Right renal pelvis (tissue), 4 donors: ENCODE data around the gene RAB10. TPM values are rescaled to one million over a fixed set of nuclear protein-coding genes. Genes with fewer than 3 reads are reported as not detected.
A peak's percentile ranks its signal among the peaks of the same experiment; 100 is the strongest.
"Not testable (repeated sequence)": the region's sequence is repeated elsewhere in the genome, so short reads cannot be mapped to it uniquely, and the experiment has no call there.

ENCODE experiments used
- DNase-seq, 4 donors: peaks; one replicate each; pipeline ENCODE4 v3.0.0-alpha.2; 2013; ENCODE audit warnings: low read depth in 4 of 4, low spot score in 3 of 4, missing footprints in 1 of 4
- polyA plus RNA-seq, 4 donors: library from polyadenylated mRNA; unstranded; fragments of 120-200 nt; gene quantifications; one replicate each; pipeline ENCODE4 v1.2.1, GENCODE V29; 2013; ENCODE audit not compliant: insufficient read length in 4 of 4

Gene RAB10
- 100 to 1,000 TPM; 127 to 150 (median 149) TPM for polyA plus RNA-seq

DNA sequence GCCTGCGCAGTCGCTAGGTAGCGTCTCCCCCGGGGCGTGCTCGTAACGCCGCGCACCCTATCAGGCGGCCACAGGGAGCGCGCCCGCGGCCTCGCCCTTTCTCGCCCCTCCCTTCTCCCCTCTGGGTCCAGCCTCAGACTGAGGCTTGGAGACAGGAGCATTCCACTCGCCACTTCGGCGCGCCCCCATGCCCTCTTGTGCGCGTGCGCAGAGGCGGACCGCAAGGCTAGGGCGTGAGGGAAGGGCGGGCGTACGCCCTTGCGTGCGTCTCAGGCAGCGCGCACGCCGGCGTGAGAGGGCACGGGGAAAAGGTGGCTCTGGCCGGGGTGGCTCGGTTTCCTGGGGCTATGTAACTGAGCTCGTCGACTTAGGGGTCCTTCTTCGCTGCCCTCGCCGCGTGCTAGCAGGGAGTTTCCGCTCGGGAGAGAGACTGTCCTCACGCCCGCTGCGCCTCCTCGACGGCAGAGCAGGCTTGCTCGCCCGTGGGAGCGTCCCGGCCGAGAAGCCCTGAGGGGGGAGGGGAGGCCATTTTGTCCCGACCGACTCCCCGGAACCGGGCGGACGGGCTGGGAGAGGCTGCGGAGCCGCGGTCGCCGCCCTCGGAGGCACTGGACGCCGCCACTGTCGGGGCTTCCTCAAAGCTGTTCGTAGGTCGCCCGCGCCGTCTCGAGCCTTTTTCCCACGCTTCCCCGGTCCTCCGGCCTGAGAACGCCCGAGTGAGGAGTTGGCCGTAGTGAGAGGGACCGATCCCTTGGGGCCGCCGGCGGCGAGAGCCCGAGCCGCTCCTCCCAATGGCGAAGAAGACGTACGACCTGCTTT lies at the start of gene RAB10:
Gene RAB10, plus strand, starts transcription at position 267 of the 819 bp plus-strand sequence. Its CDS starts 525 bp downstream, at position 792.
- peak; percentile 96 to 97 (median 96) for DNase-seq

DNA sequence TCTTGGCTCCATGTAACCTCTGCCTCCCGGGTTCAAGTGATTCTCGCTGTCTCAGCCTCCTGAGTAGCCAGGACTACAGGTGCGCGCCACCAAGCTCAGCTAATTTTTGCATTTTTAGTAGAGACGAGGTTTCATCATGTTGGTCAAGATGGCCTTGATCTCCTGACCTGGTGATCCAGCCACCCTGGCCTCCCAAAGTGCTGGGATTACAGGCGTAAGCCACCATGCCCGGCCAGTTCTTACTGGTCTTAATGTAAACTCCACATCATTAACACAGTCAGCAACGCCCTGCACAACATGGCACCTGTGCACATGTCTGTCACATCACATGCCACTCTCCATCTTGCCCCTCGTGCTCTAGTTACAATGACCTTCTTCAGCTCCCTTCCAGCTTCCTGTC lies 45.8 kb upstream of the RAB10 start:
- no peak for DNase-seq

DNA sequence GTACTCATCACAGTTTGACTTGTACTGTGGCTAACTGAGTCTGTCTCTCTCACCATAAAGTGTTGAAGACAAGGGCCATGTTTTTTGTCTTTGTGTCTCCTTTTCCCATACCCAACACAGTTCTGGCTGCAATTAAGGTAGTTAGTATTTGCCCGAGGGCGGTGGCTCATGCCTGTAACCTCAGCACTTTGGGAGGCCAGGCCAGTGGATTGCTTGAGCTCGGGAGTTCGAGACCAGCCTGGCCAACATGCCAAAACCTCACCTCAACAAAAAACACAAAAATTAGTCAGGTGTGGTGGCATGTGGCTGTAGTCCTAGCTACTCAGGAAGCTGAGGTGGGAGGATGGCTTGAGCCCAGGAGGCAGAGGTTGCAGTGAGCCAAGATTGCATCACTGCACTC lies 44.7 kb upstream of the RAB10 start:
- no peak for DNase-seq

DNA sequence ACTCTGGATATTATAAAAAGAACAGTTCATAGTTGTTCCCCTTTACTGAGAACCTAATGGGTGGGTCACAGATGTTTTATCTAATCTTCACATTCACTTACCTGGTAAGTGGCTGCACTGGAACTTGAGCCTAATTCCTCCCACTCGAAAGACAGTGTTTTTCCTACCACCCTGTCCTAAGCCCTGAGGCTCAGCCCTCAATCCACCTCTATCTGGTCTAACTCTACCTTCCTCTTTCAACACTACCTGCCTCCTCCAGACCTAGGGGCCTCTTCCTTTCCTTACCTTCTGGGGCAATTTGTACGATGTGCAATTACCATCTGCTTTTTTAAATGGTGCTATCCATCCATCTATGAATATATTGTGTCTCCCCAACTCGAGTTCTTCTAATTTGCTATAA lies 41.9 kb upstream of the RAB10 start:
- no peak for DNase-seq

DNA sequence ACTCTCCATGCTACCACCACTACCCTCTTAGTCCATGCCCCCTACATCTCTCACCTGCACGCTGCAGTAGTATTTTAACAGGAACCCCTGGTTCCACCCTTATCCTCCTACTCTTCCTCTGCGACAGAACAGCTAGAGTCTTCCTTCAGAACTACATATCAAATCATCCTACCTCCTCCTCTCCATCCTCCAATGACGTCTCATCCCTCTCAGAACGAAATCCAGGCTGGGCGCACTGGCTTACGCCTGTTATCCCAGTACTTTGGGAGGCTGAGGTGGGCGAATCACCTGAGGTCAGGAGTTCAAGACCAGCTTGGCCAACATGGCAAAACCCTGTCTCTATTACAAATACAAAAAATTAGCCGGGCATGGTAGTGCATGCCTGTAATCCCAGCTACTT lies 41.3 kb upstream of the RAB10 start:
- no peak for DNase-seq

DNA sequence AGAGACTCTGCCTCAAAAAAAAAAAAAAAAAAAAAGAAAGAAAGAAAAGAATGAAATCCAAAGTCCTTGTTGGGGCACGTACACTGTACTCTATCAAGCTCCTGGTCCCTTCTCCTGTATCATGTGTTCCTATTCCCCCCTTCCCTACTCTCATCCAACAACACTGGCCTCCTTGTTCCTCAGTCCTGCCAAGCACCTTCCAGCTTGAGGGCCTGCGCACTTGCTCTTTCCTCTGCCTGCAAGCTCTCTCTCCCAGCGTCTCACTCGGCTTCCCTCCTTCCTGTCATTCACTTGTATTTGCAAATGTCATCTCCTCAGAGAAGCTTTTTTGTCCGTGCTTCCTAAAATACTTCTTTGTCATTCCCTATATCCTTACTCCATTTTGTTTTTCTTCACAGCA lies 40.8 kb upstream of the RAB10 start:
- DNase-seq = no peak

DNA sequence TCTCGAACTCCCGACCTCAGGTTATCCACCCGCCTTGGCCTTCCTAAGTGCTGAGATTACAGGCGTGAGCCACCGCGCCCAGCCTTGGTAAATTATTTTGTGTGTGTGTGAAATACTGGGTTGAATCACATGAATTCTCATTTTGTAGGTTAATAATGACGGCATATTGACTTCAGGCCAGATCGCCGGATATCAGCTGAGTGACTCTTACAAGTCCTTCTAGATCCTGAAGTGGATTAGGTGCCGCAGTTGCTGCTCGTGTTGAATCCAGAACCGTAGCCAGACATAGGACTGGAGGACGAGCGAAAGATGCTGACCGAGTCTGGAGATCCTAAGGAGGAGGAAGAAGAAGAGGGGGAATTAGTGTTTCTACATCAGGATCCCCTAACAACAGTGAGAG lies 39.4 kb upstream of the RAB10 start:
- no peak for DNase-seq

DNA sequence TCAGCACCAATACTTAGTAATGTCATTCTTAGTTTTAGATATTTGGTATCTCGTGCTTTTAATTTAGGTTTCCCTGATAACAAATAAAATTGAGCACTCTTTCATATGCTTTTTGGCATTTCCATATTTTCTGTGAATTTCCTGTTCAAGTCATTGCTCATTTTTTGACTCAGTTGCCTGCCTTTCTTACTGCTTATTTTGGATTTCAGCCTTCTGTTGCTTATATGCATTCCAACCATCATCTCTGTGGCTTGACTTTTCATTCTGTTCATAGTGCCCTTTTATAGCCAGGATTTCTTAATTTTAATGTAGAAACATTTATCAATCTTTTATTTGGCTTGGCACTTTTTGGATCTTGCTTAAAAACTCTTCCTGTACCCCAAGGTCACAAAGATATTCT lies 37.0 kb upstream of the RAB10 start:
- no peak for DNase-seq

DNA sequence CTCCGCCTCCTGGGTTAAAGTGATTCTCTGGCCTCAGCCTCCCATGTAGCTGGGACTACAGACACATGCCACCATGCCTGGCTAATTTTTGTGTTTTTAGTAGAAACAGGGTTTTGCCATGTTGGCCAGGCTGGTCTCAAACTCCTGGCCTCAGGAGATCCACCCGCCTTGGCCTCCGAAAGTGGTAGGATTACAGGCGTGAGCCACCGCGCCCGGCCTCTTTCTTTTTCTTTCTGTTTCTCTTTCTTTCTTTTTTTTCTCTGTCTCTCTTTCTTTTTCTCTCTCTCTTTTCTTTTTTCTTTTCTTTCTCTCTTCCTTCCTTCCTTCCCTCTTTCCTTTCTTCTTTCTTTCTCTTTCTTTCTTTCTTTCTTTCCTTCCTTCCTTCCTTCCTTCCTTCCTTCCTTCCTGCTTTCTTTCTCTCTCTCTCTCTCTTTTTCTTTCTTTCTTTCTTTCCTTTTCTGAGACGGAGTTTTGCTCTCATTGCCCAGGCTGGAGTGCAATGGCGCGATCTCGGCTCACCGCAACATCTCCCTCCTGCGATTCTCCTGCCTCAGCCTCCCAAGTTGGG lies 35.0 kb upstream of the RAB10 start:
- DNase-seq = not testable (repeated sequence)

DNA sequence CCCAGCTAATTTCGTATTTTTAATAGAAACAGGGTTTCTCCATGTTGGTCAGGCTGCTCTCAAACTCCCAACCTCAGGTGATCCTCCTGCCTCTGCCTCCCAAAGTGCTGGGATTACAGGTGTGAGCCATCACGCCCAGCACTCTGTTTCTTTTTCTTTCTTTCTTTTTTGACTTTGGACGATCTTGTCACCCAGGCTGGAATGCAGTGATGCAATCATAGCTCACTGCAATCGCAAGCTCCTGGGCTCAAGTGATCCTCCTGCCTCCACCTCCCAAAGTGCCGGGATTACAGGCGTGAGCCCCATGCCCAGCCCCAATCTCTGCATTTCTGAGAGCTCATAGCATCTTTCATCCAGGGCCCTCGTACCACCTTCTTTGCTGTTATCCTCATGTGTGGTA lies 34.5 kb upstream of the RAB10 start:
- DNase-seq = not testable (repeated sequence)

DNA sequence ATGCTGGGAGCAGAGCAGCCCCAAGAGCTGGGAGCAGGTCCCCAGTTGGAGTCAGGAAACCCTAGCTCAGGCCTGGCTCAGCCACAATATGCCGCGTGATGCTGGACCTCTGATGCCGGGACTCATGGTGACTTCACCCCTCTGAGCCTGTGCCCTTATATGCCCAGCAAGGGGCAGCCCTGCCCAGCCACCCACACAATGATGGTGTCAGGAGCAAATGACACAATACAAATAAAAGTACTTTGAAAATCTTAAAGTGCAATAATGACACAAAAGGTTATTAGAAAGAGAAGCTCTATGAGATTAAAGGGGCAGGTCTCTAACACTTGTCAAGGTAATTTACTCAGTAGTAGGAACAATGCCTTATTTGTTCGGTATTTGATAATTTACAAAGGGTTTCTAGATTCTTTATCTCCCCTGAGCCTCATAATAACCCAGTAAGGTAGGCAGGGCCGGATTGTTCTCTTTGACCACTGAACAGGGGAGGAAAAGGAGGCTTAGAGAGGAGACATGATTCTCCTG lies 33.3 kb upstream of the RAB10 start:
- no peak for DNase-seq

DNA sequence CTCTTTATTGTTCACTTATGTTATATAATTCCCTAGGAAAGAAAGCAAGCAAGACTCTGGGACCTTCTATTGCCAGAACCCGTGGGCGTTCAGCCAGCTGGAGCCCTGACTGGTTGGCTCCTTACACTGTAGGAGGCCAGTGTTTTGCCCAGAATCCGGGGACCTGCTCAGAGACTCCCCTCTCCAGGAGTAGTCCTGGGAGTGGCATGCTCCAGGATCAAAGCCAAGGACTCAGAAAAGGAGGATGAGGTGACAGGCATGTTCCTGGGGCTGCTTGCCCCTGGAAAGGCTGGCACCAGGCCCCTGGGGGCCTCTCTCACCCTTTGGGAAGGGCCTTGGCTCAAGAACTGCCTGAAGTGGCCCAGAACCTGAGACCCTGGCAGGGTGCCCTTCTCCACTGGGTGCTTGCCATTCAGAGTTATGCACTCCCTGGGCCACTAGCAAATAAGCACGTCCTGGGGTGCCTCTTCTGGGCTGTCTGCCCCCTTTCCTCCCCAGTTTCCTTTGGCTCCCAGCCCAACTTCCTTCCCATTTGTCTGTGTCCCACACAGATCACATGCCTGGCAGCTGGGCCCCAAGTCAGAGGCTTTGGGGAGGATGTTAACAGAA lies 32.0 kb upstream of the RAB10 start:
- no peak for DNase-seq

DNA sequence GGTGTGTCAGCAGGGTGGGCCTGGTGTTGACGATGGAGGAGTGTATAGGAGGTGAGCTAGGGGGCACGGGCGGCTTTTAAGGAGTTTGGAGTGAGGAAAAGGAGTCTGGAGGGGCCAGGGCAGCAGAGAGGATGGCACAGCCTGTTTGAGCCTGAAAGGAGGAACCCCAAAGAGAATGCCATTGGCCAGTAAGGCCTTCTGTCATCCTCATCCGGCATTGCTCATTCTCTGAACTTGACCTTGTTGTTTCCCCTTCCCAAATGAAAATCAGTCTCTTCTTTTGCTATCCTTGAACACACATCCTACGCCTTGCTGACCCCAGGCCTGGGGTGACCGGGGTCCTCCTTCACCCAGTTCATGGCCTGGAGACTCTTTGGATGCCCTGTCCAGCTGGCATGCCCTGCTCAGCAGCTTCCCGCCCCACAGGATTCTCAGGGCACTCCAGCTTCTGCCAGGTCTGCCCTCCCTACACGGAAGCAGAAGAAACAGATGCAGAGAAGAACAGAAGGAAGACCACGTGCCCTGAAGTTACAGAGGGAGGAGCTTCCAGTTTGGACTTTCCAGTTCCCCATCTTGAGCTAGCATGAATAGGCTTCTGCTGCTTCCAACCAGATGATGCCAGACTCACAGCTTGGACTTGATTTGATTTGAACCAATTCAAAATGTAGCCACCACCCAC lies 31.1 kb upstream of the RAB10 start:
- DNase-seq = no peak

DNA sequence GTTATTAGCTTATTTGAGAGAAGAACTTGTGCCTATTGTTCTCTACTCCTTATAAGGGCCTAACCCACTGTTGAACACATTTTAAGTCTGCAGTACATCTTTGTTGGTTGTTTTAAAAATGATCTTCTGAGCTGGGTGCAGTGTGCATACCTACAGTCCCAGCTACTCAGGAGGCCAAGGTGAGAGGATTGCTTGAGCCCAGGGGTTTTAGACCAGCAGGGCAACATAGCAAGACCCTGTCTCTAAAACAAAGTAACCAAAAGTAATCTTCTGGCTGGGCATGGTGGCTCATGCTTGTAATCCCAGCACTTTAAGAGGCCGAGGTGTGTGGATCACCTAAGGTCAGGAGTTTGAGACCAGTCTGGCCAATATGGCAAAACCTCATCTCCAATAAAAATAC lies 25.8 kb upstream of the RAB10 start:
- no peak for DNase-seq

DNA sequence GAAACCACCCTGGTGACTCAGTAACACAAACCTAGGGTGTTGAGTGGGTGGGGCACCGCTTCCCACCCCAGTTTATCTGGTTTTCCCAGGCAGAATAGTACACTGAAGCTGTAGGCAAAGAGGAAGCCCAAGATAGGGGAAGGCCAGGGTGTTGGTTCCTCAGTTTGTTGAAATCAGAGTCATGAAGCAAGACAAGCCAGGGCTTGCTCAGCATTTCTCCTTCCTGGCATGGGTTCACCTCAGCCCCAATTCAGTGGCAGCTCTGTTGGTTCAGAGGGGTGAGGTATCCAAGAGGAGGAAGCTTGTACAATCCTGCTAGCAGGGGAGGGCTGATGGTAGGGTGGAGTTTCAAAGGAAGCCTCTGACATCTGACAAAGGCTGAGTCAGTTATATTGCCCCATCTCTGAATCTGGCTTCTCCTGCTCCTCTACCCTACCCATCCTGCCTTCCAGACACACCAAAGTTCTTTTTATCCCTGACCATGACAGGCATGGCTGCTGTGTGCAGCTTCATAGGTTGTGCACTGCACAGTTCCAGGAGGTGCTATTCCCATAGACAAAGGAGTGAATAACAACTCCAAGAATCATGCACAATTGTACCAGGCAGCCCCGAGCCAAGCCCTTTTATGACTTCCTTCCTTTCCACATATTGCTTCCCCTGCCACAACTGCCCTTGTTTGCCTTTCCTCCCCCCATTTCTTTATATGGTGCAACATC lies 24.9 kb upstream of the RAB10 start:
- no peak for DNase-seq

DNA sequence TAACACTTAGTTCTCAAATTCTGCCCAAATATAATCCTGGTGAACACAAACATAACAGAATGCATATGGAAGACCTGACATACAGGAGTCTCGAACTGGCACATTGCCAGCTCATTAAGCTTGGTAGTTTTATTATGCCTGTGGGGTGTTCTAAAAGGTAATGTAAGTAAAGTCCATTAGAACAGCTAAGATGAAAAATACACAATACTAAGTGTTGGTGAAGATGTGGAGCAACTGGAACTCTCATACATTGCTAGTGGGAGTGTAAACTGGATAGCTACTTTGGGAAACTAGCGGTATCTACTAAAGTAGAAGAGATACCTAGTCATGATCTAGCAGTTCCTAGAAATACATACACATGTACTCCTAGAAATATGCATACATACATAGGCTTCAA lies 24.3 kb upstream of the RAB10 start:
- DNase-seq = no peak

DNA sequence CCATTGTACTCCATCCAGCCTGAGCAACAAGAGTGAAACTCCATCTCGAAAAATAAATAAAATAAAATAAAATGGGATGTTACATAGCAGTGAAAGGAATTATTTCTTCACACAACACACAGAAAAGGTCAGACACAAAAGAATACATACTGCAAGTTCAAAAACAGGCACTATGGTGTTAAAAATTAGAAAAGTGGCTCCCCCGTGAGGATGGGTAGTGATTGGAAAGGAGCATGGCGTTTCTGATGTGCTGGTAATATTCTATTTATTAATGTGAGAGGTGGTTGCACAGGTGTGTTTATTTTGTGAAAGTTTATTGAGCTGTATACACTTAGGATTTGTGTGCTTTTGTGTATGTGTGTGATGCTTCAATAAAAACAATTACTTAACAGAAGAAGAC lies 22.9 kb upstream of the RAB10 start:
- no peak for DNase-seq

DNA sequence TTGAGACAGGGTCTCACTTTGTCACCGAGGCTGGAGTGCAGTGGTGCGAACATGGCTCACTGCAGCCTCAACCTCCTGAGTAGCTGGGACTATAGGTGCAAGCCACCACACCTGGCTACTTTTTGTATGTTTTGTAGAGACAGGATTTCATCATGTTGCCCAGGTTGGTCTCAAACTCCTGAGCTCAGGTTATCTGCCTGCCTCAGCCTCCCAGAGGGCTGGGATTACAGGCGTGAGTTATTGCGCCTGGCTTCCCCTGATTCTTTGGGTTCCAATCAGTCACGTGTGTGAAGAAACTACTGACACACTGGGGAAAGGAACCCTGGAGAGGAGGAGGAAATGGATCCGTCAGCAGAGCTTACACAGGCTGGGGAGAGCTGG lies 22.3 kb upstream of the RAB10 start:
- DNase-seq = no peak

DNA sequence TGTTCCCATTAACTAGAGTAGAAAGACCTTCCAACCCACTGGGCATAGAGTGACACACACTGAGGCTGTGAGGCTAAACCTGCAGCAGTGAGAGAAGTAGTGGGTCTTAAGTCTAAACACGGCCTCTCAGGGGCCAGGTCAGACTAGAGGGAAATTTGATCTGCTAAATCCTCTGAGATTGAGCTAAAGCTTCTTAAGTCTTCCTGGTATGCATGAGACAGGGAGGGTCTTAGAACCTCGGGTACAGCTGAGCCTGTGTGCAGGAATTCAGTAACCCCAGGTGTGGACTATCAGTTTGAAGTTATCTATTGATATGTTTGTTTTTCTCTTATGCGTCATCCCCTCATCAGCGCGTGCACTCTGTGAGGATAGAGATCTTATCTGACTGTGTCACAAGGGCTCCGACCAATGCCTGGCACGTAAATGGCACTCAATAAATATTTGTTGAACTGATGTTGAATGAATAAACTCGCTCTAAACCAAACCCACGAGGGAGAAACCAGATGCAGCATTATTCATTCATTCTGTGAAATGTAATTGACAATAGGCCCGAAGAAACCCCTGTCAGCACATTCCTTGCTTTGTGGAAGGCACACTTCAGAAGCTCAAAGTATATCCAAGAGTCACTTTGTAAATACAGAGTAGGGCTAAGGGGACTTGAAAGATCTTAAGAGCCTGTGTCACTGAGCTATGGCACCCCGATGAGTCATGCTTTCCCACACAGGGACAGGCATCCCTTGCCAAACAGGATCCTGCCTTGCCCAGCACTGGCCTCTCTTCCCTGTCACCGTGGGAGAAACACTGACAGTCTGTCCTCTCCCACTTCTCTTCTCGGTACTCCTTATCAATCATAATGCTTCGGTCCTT lies 21.7 kb upstream of the RAB10 start:
- DNase-seq = no peak

DNA sequence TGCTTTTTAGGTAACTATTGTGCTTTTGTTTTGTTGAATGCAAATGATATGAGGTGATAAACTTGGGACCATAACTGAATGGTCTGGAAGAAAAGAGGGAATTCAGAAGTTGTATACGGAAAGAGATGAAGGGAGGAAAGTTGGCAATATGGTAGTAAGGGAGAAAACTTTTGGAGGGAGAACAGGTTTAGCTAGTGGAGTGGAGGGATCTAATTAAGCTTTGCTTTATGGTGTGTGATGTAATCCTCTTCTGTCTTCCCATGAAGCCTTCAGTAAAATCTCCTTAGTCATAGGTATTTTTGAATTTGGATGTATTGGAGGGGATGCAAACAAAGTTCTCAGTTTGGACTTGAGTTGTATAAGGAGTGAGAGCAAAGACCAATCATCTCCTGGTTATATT lies 20.2 kb upstream of the RAB10 start:
- no peak for DNase-seq
